ENCODE data around the gene WWOX. TPM values are rescaled to one million over a fixed set of nuclear protein-coding genes. Genes with fewer than 3 reads are reported as not detected.

The WWOX gene
- total and polyA plus RNA-seq, 2 donors (not counting 1 experiment from before 2014, with no cell fraction given): 10.5 to 42.3 TPM

DNA sequence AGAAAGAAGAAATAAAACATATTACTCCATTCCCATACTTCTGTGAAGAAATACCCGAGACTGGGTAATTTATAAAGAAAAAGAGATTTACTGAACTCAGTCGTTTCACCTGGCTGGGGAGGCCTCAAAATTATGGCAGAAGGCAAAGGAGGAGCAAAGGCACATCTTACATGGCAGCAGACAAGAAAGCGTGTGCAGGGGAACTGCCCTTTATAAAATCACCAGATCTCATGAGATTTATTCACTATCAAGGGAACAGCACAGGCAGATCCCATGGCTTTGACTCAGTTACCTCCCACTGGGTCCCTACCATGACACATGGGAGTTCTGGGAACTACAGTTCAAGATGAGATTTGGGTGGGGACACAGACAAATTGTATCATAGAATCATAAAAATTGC is 365.4 kb downstream of the WWOX start:
- CTCF ChIA-PET: no interaction called here
- TF ChIP-seq EZH2 (IDR thresholded peaks at IDR 0.05; ENCODE audit: borderline replicate concordance, insufficient read depth, low read depth, low read length, poor library complexity, severe bottlenecking): no peak
- TF ChIP-seq, protein P1, sequence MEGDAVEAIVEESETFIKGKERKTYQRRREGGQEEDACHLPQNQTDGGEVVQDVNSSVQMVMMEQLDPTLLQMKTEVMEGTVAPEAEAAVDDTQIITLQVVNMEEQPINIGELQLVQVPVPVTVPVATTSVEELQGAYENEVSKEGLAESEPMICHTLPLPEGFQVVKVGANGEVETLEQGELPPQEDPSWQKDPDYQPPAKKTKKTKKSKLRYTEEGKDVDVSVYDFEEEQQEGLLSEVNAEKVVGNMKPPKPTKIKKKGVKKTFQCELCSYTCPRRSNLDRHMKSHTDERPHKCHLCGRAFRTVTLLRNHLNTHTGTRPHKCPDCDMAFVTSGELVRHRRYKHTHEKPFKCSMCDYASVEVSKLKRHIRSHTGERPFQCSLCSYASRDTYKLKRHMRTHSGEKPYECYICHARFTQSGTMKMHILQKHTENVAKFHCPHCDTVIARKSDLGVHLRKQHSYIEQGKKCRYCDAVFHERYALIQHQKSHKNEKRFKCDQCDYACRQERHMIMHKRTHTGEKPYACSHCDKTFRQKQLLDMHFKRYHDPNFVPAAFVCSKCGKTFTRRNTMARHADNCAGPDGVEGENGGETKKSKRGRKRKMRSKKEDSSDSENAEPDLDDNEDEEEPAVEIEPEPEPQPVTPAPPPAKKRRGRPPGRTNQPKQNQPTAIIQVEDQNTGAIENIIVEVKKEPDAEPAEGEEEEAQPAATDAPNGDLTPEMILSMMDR (IDR thresholded peaks at IDR 0.05): no peak
- WGBS (ENCODE audit: insufficient coverage): 92% methylated on average over 2 of the region's 3 CpGs
- Mint-ChIP-seq H3K4me3 (no peak overlapping the region), H3K9me3 (ENCODE audit: insufficient read depth) (no peaks in the 10 kb centered on the region), H3K27ac (no peak overlapping the region), H3K27me3 (no peaks in the 10 kb centered on the region), H3K4me1 (no peaks in the 10 kb centered on the region)
- no peaks in the 10 kb centered on the region for H3K36me3 ChIP-seq (replicated peaks in 1 of 2; ENCODE audit: control extremely low read depth in 1 of 2, control insufficient read depth in 1 of 2, extremely low read depth in 1 of 2, insufficient read depth in 2 of 2, low read length in 1 of 2)
- H3K4me3 ChIP-seq (ENCODE audit: control extremely low read depth in 1 of 5, extremely low read depth in 1 of 5, insufficient read depth in 1 of 5, low read depth in 2 of 5, low read length in 4 of 5): no peak overlapping the region
- H3K4me2 ChIP-seq (replicated peaks; ENCODE audit: low read depth, low read length, poor library complexity, severe bottlenecking): no peak overlapping the region
- no peak overlapping the region for H3K27ac ChIP-seq (ENCODE audit: low read length in 2 of 2)
- intact Hi-C loops (cut with micrococcal nuclease): no loop called here
- H3K27me3 ChIP-seq (replicated peaks in 1 of 4; ENCODE audit: control extremely low read depth in 1 of 4, control insufficient read depth in 3 of 4, insufficient read depth in 4 of 4, low read length in 3 of 4): no peaks in the 10 kb centered on the region
- ATAC-seq (ENCODE audit: low read depth) (no peak), DNase-seq (no peak)
- H3K79me2 ChIP-seq (ENCODE audit: control insufficient read depth, insufficient read depth, low read length): no peaks in the 10 kb centered on the region
- no peak overlapping the region for H2AFZ ChIP-seq (ENCODE audit: insufficient read depth, low read depth, low read length, poor library complexity, severe bottlenecking)
- peaks cover 0 to 4% (median 3%) of the 10 kb centered on the region in 3 donors for H3K9me3 ChIP-seq (ENCODE audit: control extremely low read depth in 1 of 3, control insufficient read depth in 2 of 3, insufficient read depth in 1 of 3, low read length in 2 of 3)
- H3K9ac ChIP-seq (ENCODE audit: low read length): no peak overlapping the region
- no peaks in the 10 kb centered on the region for H4K20me1 ChIP-seq (ENCODE audit: control insufficient read depth, insufficient read depth, low read length, poor library complexity, severe bottlenecking)
- POLR2A ChIA-PET: no interaction called here
- H3K4me1 ChIP-seq (ENCODE audit: control insufficient read depth in 2 of 2, insufficient read depth in 2 of 2, low read length in 2 of 2): no peaks in the 10 kb centered on the region

DNA sequence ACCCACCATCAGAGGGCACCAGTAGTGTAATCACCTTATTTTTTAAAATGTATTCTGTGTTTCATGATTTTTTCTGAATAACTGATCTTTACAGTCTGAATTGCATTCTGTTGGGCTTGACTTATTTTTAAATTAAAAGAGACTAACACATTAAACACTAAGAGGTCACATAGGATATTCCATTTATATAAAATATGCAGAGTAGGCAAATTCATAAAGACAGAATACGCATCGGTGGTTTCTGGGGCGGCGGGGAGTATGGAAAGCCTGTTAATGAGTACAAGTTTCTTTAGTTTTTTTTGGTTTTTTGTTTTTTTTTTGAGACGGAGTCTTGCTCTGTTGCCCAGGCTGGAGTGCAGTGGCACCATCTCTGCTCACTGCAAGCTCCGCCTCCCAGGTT is 366.3 kb downstream of the WWOX start:
- Histone ChIP-seq H3K27ac (ENCODE audit: low read length in 2 of 2) (no peak overlapping the region), H3K4me1 (ENCODE audit: control insufficient read depth in 2 of 2, insufficient read depth in 2 of 2, low read length in 2 of 2) (no peaks in the 10 kb centered on the region), H4K20me1 (ENCODE audit: control insufficient read depth, insufficient read depth, low read length, poor library complexity, severe bottlenecking) (no peaks in the 10 kb centered on the region), H2AFZ (ENCODE audit: insufficient read depth, low read depth, low read length, poor library complexity, severe bottlenecking) (no peak overlapping the region), H3K9me3 (ENCODE audit: control extremely low read depth in 1 of 3, control insufficient read depth in 2 of 3, insufficient read depth in 1 of 3, low read length in 2 of 3) (peaks cover 0 to 4% (median 3%) of the 10 kb centered on the region in 3 donors), H3K4me3 (ENCODE audit: control extremely low read depth in 1 of 5, extremely low read depth in 1 of 5, insufficient read depth in 1 of 5, low read depth in 2 of 5, low read length in 4 of 5) (no peak overlapping the region), H3K9ac (ENCODE audit: low read length) (no peak overlapping the region), H3K4me2 (replicated peaks; ENCODE audit: low read depth, low read length, poor library complexity, severe bottlenecking) (no peak overlapping the region), H3K27me3 (replicated peaks in 1 of 4; ENCODE audit: control extremely low read depth in 1 of 4, control insufficient read depth in 3 of 4, insufficient read depth in 4 of 4, low read length in 3 of 4) (no peaks in the 10 kb centered on the region), H3K79me2 (ENCODE audit: control insufficient read depth, insufficient read depth, low read length) (no peaks in the 10 kb centered on the region), H3K36me3 (replicated peaks in 1 of 2; ENCODE audit: control extremely low read depth in 1 of 2, control insufficient read depth in 1 of 2, extremely low read depth in 1 of 2, insufficient read depth in 2 of 2, low read length in 1 of 2) (no peaks in the 10 kb centered on the region)
- intact Hi-C loops (cut with micrococcal nuclease): no loop called here
- Mint-ChIP-seq H3K27me3 (no peaks in the 10 kb centered on the region), H3K9me3 (ENCODE audit: insufficient read depth) (no peaks in the 10 kb centered on the region), H3K4me3 (no peak overlapping the region), H3K27ac (no peak overlapping the region), H3K4me1 (no peaks in the 10 kb centered on the region)
- TF ChIP-seq, protein P1 (IDR thresholded peaks at IDR 0.05): no peak
- TF ChIP-seq EZH2 (IDR thresholded peaks at IDR 0.05; ENCODE audit: borderline replicate concordance, insufficient read depth, low read depth, low read length, poor library complexity, severe bottlenecking): no peak
- DNase-seq: no peak
- CTCF ChIA-PET: no interaction called here
- no peak for ATAC-seq (ENCODE audit: low read depth)
- 100% methylated on average over 2 of the region's 6 CpGs for WGBS (ENCODE audit: insufficient coverage)
- POLR2A ChIA-PET: no interaction called here
